Measurements from ENCODE around the gene GAGE2A.
"Not testable (repeated sequence)": the region's sequence is repeated elsewhere in the genome, so short reads cannot be mapped to it uniquely, and the experiment has no call there.

GAGE2A gene

GRCh38 chrX:49589196-49589595 is at the start of gene GAGE2A:
Gene GAGE2A, plus strand, starts transcription at chrX:49589496. Its CDS starts 1,155 bp downstream, at chrX:49590651.
- DNase-seq = not testable (repeated sequence)

- DNase-seq = not testable (repeated sequence)
These were observed 47.9 kb upstream of the GAGE2A start, which contains the start of gene GAGE12D for GRCh38 chrX:49541433-49541832. Gene GAGE12D, plus strand, starts transcription at chrX:49541733. Its CDS starts 1,155 bp downstream, at chrX:49542888.

GRCh38 chrX:49550989-49551388 is 38.3 kb upstream of the GAGE2A start, which contains the start of gene GAGE12E:
Gene GAGE12E, plus strand, starts transcription at chrX:49551289. Its CDS starts 1,155 bp downstream, at chrX:49552444.
- DNase-seq = not testable (repeated sequence)

GRCh38 chrX:49560542-49560941 is 28.8 kb upstream of the GAGE2A start, which contains the start of gene GAGE12F:
Gene GAGE12F, plus strand, starts transcription at chrX:49560842. Its CDS starts 1,155 bp downstream, at chrX:49561997.
- not testable (repeated sequence) for DNase-seq

GRCh38 chrX:49568728-49569127 is 20.6 kb upstream of the GAGE2A start:
- not testable (repeated sequence) for DNase-seq

GRCh38 chrX:49569152-49569551 is 20.1 kb upstream of the GAGE2A start:
- DNase-seq = not testable (repeated sequence)

- DNase-seq = not testable (repeated sequence)
These were observed 19.2 kb upstream of the GAGE2A start, which contains the start of gene GAGE12G for GRCh38 chrX:49570100-49570499. Gene GAGE12G, plus strand, starts transcription at chrX:49570400. Its CDS starts 1,155 bp downstream, at chrX:49571555.

GRCh38 chrX:49579649-49580048 is 9.6 kb upstream of the GAGE2A start, which contains the start of gene GAGE12H:
Gene GAGE12H, plus strand, starts transcription at chrX:49579949. Its CDS starts 1,155 bp downstream, at chrX:49581104.
- DNase-seq = not testable (repeated sequence)

GRCh38 chrX:49589769-49590478 is 628 bp downstream of the GAGE2A start:
- DNase-seq = peak in 1 of 2 experiments; percentile 2

- DNase-seq = not testable (repeated sequence)
These were observed 1.2 kb downstream of the GAGE2A start for GRCh38 chrX:49590488-49590887.

GRCh38 chrX:49598720-49599119 is 9.4 kb downstream of the GAGE2A start, which contains the start of gene GAGE1:
Gene GAGE1, plus strand, starts transcription at chrX:49599020. Its CDS starts 1,155 bp downstream, at chrX:49600175.
- DNase-seq = not testable (repeated sequence)

- DNase-seq = no peak
These were observed 21.5 kb downstream of the GAGE2A start for GRCh38 chrX:49610718-49611310.

GRCh38 chrX:49618574-49618973 is 29.3 kb downstream of the GAGE2A start:
- no peak for DNase-seq

- peak; percentile 24 to 31 for DNase-seq
These were observed 37.9 kb downstream of the GAGE2A start for GRCh38 chrX:49627086-49627777.

- DNase-seq = no peak
These were observed 55.8 kb downstream of the GAGE2A start for GRCh38 chrX:49644991-49645637.

All from activated CD4-positive, alpha-beta T cell treated with anti-CD3 and anti-CD28 coated beads, Interleukin-2, amount 50 U/mL, for 48 hours (primary cell).